DMS 273 treated with DMSO at 0.1 percent for 48 hours (cell line): ENCODE measurements around the gene C16orf92.

Experiments used
- DNase-seq: peaks from one replicate; lab custom pipeline; 2025; lab: John Stamatoyannopoulos, UW

The C16orf92 gene

GRCh38 chr16:29989111-29989858, 33.7 kb upstream of the C16orf92 start:
- DNase-seq, result no peak

GRCh38 chr16:29990034-29990433, 33.0 kb upstream of the C16orf92 start:
- DNase-seq, result no peak

DNA sequence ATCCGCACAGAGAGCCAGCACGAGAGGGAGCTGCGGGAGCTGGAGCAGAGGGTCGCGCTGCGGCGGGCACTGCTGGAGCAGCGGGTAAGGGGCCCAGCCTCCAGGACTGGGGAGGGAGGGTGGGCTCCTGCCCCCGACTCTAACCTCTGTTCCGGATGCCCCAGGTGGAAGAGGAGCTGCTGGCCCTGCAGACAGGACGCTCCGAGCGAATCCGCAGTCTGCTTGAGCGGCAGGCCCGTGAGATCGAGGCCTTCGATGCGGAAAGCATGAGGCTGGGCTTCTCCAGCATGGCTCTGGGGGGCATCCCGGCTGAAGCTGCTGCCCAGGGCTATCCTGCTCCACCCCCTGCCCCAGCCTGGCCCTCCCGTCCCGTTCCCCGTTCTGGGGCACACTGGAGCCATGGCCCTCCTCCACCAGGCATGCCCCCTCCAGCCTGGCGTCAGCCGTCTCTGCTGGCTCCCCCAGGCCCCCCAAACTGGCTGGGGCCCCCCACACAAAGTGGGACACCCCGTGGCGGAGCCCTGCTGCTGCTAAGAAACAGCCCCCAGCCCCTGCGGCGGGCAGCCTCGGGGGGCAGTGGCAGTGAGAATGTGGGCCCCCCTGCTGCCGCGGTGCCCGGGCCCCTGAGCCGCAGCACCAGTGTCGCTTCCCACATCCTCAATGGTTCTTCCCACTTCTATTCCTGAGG, 32.0 kb upstream of the C16orf92 start:
- DNase-seq, result no peak

GRCh38 chr16:29991571-29991904, 31.5 kb upstream of the C16orf92 start:
- no peak for DNase-seq

GRCh38 chr16:29992344-29992967, 30.5 kb upstream of the C16orf92 start:
- DNase-seq, result no peak

GRCh38 chr16:29993191-29993902, 29.7 kb upstream of the C16orf92 start:
- no peak for DNase-seq

DNA sequence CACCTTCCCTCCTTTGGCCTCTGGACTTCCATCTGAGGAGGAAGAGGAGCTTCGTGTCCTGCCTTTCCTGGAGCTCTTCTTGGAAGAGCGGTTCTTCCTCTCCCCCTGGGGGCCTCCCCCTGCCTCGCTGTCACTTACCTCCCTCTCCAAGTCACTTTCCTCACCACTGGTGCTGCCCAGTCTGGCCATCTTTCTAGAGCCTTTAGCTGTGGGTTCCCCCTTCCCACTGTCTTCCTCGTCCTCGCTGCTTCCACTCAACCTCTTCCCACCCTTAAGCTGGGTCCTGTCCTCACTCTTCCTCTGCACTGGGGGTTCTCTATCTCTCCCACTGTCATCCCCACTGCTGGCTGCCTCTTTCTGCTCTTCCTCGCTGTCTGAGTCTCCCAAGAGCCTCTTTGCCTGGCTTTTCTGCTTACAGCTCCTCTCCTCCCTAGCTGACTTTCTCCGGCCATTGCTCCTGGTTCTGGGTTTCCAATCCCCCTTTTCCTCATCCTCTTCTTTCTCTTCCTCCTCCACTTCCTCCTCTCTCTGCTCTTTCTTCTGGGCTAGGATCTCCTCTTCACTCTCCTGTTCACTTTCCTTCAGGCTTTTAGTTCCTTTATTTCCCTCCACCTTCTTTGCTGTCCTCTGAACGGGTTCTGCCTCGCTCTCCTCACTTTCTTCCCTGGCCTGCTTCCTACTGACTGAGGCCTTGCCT, 28.9 kb upstream of the C16orf92 start:
- DNase-seq, result no peak

GRCh38 chr16:29994600-29995323, 28.2 kb upstream of the C16orf92 start:
- no peak for DNase-seq

DNA sequence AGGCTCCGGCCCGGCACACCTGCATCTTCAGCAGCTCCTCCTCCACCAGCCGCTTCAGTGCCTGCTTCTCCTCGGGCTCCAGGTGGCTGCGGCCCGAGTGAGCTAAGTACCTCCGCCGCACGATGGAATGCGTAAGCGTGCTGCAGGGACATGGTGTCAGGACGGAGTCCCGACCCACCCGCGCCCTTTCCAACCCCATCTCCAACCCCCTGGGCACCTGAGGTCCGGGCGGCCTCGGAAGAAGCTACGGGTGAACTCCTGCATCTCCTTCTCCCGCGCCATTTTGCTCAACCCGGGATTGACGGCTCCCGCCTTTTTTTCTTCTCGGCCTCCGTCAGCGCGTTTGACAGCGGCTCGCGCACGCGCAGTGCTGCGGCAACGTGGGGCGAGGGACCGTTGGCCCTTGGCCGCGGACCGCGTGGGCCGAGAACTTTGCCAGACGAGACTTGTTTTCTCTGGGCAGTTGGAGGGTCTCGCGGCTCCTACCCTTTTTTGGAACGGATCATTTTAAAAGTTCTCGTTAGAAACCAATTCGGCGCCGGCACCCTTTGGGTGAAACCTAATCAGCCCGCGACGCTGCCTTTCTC, 27.6 kb upstream of the C16orf92 start, which contains the start of gene HIRIP3:
TSS of gene HIRIP3 (minus strand) at position 294 of the 587 bp plus-strand sequence. CDS start at position 282, 12 bp downstream.
- peak; percentile 50 for DNase-seq

GRCh38 chr16:29995911-29996765, 26.9 kb upstream of the C16orf92 start, which contains the start of gene INO80E:
TSS of gene INO80E (plus strand) at chr16:29996241. CDS start at chr16:29996311, 70 bp downstream.
- peak; percentile 88 for DNase-seq

DNA sequence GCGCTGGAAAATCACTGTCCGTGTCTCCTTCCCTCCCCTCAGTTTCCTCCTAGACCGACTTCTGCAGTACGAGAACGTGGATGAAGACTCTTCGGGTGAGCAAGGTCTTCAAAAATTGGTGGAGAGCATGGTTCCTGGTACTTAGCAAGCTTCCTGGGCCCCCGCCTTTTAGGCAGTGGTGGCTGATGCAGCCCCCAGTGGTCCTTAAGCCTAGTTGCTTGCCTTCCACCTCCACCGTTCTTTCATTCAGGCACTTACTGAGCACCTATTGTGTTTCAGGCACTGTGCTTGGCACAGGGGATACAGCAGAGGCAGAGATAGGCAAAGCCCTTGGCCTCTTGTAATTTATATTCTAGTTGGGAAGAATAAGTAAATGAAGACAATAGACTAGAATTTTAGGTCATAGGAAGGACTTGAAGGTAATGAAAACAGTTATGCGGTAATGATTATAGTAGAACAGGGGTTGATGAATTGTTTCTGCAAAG, 26.2 kb upstream of the C16orf92 start:
- DNase-seq, result no peak

DNA sequence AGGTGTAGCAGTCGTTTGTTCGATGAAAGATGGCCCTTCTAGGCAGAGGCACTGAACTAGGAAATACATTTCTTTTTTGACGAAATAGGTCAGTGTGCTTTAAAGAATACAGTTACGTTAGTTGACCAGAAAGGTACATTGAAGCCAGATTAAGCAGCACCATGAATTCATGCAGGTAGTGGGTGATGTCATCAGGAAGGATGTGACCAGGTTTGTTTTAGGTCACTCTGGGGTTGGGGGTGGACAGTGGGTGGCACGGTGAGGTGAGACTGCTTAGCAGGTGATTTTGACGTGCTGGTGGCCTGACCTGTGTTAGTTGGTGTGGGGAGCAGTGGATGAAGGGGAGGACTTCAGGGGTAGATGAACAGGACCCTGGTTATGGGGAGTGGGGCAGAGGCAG, 23.4 kb upstream of the C16orf92 start:
- DNase-seq, result no peak

GRCh38 chr16:30000735-30001631, 22.0 kb upstream of the C16orf92 start:
- DNase-seq, result no peak

DNA sequence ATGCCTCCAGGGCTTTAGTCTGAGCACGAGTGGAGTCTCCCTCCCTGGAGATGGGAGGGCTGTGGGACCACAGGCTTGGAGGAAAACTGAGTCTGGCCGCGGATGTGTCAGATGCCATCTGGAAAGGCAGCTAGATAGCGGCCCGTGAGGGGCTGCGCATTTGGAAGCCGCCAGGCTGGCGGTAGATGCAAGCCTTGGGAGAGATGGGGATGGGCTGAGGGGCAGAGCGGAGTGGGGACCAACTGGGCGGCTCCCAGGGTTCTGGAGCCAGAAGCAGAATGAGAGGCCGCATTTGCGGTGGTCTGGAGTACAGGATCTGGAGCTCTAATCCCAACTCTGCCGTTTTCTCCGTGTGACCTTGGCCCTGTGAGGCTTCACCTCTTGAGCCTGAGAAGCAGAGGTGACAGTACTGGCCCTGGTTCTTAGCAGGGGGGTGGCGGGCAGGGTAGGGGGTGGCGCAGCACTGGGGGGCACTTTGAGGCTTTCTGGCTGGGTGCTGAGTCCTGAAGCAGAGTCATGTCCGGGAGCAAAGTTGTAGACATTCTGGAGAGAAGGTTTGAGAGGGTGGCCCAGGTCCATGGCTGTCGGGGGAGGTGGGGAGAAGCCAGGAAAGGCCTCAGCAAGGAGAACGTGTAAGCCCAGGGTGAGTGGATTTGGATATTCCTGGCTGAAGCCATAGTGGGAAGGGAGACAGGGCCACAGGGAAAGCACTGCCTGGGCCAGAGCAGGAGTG, 20.2 kb upstream of the C16orf92 start:
- DNase-seq, result no peak

DNA sequence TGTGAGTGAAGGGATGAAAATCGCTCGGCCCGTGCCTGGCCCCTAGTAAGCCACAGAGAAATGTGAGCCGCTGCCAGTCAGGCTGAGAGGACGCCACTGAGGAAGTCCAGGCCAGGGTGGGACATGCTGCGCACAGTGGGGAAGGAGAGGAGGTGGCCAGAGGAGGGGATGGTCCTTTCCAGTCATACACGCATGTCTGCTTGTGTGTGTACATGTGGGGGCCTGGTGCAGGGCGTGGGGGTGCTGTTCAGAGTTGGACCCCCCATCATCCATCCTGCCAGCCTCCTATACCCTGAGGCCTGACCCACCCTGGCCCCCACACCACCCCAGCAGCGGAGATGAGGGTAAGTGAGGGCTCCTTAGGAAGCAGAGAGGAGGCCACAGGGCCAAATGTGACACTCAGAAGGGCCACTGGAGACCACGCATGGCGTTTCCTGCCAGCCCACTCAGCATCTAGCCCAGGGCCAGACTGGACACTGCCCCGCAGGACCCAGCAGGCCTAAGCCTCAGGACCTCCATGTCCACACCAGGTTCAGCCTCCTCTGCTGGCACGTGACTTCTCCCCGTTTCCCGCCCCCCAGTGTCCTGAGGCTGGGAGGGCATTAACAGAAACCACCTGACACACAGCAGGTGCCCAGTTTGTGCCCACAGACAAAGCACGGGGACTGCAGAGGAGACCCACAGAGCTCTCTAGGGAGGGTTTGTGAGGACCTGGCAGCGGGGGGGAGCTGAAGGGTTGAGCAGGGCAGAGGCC, 19.2 kb upstream of the C16orf92 start:
- no peak for DNase-seq

DNA sequence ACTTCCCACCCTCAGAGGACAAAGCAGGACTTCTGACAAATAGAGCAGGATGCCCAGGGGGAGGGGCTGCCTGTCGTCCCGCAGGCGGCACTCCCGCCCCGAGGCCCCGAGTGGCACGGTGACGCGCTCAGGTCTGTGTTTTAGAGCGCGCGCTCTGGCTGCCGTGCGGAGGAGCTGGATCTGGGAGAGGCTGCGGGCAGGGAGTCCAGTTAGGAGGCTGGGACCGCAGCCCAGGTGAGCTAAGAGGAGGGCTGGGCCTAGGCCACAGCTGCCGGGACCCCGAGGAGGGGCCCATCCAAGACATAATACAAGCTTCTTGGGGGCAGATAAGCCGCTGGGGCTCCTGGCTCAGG, 18.6 kb upstream of the C16orf92 start:
- DNase-seq, result no peak

DNA sequence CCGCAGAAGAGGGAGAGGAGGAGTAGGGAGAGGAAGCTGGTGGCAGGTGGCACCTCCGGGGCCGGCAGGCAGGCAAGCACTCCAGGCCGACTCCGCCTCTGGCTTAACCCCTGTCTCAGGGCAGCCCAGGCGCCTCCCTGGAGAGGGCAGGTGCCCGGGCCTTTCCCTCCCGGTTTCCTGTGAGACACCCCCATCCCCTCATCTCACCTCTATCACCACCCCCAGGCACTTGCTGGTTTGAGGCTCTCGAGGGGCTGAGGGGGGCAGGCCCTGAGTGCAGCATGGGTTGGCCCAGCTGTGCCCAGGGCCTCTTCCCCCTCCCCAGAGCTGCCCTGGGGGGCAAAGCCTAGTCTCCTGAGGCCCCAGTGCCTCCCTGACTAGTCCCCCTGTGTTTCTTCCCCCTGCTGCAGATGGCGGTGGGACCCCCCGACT, 18.2 kb upstream of the C16orf92 start:
- no peak for DNase-seq
